ENCODE results near the gene ABCA6.

Gene ABCA6

GRCh38 chr17:69142175-69142802 lies 594 bp upstream of the ABCA6 start:
- H3K27me3 ChIP-seq (ENCODE audit: insufficient read depth, insufficient read length), result no peaks in the 10 kb centered on the region

DNA sequence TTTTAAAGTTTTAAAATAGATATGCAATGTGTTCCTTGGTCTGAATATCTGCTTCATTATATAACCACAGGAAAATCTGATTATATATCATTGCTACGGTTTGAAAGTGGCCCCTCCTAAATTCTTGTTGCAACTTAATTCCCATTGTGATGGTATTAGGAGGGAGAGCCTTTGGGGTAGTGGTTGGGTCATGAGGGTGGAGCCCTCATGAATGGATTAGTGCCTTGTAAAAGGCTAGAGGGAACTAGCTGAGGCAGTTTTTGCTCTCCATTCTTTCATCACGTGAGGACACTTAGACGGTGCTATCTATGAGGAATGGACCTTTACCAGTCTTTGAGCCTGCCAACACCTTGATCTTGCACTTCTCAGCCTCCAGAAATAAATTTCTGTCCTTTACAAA lies 7.6 kb downstream of the ABCA6 start:
- Histone ChIP-seq H3K4me3 (ENCODE audit: insufficient read length, low read depth) (no peak overlapping the region), H3K9ac (ENCODE audit: insufficient read length, low read depth) (no peak overlapping the region), H3K9me3 (ENCODE audit: insufficient read depth, low read length) (no peaks in the 10 kb centered on the region), H3K36me3 (ENCODE audit: insufficient read depth, insufficient read length, low read length) (no peaks in the 10 kb centered on the region), H3K4me1 (ENCODE audit: insufficient read depth, insufficient read length) (no peaks in the 10 kb centered on the region), H3K27me3 (ENCODE audit: insufficient read depth, insufficient read length) (no peaks in the 10 kb centered on the region)
- TF ChIP-seq ZNF274 (IDR thresholded peaks at IDR 0.05; ENCODE audit: low read depth, low read length) (no peak), YY1 (IDR thresholded peaks at IDR 0.05; ENCODE audit: insufficient read depth, insufficient read length) (no peak), SUZ12 (IDR thresholded peaks at IDR 0.05; ENCODE audit: extremely low read depth, insufficient read depth, insufficient read length) (no peak)
- DNase-seq (ENCODE audit: low read depth, low spot score), result no peak

More at GRCh38 chr17:69142175-69142802, 594 bp upstream of the ABCA6 start:
- no peaks in the 10 kb centered on the region for H3K36me3 ChIP-seq (ENCODE audit: insufficient read depth, insufficient read length, low read length)
- no peaks in the 10 kb centered on the region for H3K9me3 ChIP-seq (ENCODE audit: insufficient read depth, low read length)
- H3K4me1 ChIP-seq (ENCODE audit: insufficient read depth, insufficient read length), result no peaks in the 10 kb centered on the region
- H3K4me3 ChIP-seq (ENCODE audit: insufficient read length, low read depth), result no peak overlapping the region
- no peak for DNase-seq (ENCODE audit: low read depth, low spot score)
- TF ChIP-seq SUZ12 (IDR thresholded peaks at IDR 0.05; ENCODE audit: extremely low read depth, insufficient read depth, insufficient read length) (no peak), YY1 (IDR thresholded peaks at IDR 0.05; ENCODE audit: insufficient read depth, insufficient read length) (no peak), ZNF274 (IDR thresholded peaks at IDR 0.05; ENCODE audit: low read depth, low read length) (no peak)
- no peak overlapping the region for H3K9ac ChIP-seq (ENCODE audit: insufficient read length, low read depth)

GRCh38 chr17:69130627-69131296 lies 10.9 kb downstream of the ABCA6 start:
- no peaks in the 10 kb centered on the region for H3K4me1 ChIP-seq (ENCODE audit: insufficient read depth, insufficient read length)
- no peak overlapping the region for H3K4me3 ChIP-seq (ENCODE audit: insufficient read length, low read depth)
- no peak overlapping the region for H3K9ac ChIP-seq (ENCODE audit: insufficient read length, low read depth)
- TF ChIP-seq YY1 (IDR thresholded peaks at IDR 0.05; ENCODE audit: insufficient read depth, insufficient read length) (no peak), ZNF274 (IDR thresholded peaks at IDR 0.05; ENCODE audit: low read depth, low read length) (no peak), SUZ12 (IDR thresholded peaks at IDR 0.05; ENCODE audit: extremely low read depth, insufficient read depth, insufficient read length) (no peak)
- H3K9me3 ChIP-seq (ENCODE audit: insufficient read depth, low read length), result no peaks in the 10 kb centered on the region
- H3K27me3 ChIP-seq (ENCODE audit: insufficient read depth, insufficient read length), result no peaks in the 10 kb centered on the region
- DNase-seq (ENCODE audit: low read depth, low spot score), result no peak
- no peaks in the 10 kb centered on the region for H3K36me3 ChIP-seq (ENCODE audit: insufficient read depth, insufficient read length, low read length)

- Histone ChIP-seq H3K27me3 (ENCODE audit: insufficient read depth, insufficient read length) (no peaks in the 10 kb centered on the region), H3K36me3 (ENCODE audit: insufficient read depth, insufficient read length, low read length) (no peaks in the 10 kb centered on the region), H3K9me3 (ENCODE audit: insufficient read depth, low read length) (no peaks in the 10 kb centered on the region), H3K9ac (ENCODE audit: insufficient read length, low read depth) (no peak overlapping the region), H3K4me1 (ENCODE audit: insufficient read depth, insufficient read length) (no peaks in the 10 kb centered on the region), H3K4me3 (ENCODE audit: insufficient read length, low read depth) (no peak overlapping the region)
- no peak for DNase-seq (ENCODE audit: low read depth, low spot score)
- TF ChIP-seq YY1 (IDR thresholded peaks at IDR 0.05; ENCODE audit: insufficient read depth, insufficient read length) (no peak), ZNF274 (IDR thresholded peaks at IDR 0.05; ENCODE audit: low read depth, low read length) (no peak), SUZ12 (IDR thresholded peaks at IDR 0.05; ENCODE audit: extremely low read depth, insufficient read depth, insufficient read length) (no peak)
Observed at GRCh38 chr17:69123626-69124025, 18.1 kb downstream of the ABCA6 start.

- Histone ChIP-seq H3K36me3 (ENCODE audit: insufficient read depth, insufficient read length, low read length) (no peaks in the 10 kb centered on the region), H3K4me1 (ENCODE audit: insufficient read depth, insufficient read length) (no peaks in the 10 kb centered on the region)
- no peak for TF ChIP-seq YY1 (IDR thresholded peaks at IDR 0.05; ENCODE audit: insufficient read depth, insufficient read length)
- TF ChIP-seq ZNF274 (IDR thresholded peaks at IDR 0.05; ENCODE audit: low read depth, low read length), result no peak
- no peak for TF ChIP-seq SUZ12 (IDR thresholded peaks at IDR 0.05; ENCODE audit: extremely low read depth, insufficient read depth, insufficient read length)
Observed at GRCh38 chr17:69122065-69122464, 19.6 kb downstream of the ABCA6 start.

DNA sequence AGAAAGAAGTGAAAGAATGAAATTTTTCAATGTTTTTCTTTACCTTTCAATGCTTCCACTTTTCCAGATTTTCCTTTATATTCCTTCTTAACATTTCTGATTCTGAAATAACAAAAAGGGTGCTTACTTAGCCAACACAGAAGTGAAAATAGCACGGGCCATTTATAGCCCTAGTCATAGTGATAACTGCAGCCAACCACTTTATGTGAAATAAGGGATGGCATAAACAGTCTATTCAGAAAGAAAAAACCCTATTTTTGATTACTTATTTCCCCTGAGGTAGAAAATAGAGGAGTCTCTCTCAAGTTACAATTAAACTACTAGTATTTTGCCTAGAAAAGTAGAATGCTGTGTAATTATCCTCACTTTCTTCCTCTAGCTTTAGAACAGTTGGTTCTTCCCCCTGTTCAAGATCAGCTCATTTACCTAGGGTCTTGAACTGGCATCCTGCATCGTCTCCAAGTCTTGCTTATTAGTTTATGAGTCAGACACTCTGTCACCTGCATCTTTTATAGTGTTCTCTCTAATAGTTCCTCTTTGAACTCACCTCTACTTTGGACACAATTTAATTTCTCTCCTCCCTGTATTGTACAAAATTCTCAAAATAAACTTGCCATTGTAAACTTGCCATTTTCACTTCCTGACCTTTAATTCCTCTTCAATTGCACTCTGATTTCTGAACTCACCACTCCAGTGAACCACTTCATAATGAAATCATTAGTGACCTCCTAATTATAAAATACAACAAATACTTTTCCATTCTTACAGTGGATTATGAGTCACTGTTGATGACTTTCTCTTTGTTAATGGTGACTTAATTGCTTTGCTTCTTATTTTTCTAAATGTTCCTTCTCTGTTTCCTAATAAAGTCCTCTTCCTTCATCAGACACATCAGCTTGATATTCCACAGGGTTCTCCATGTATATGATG lies 23.6 kb downstream of the ABCA6 start:
- Histone ChIP-seq H3K27me3 (ENCODE audit: insufficient read depth, insufficient read length) (no peaks in the 10 kb centered on the region), H3K4me1 (ENCODE audit: insufficient read depth, insufficient read length) (no peaks in the 10 kb centered on the region), H3K36me3 (ENCODE audit: insufficient read depth, insufficient read length, low read length) (no peaks in the 10 kb centered on the region), H3K4me3 (ENCODE audit: insufficient read length, low read depth) (no peak overlapping the region), H3K9ac (ENCODE audit: insufficient read length, low read depth) (no peak overlapping the region), H3K9me3 (ENCODE audit: insufficient read depth, low read length) (no peaks in the 10 kb centered on the region)
- DNase-seq (ENCODE audit: low read depth, low spot score), result no peak
- TF ChIP-seq ZNF274 (IDR thresholded peaks at IDR 0.05; ENCODE audit: low read depth, low read length) (no peak), SUZ12 (IDR thresholded peaks at IDR 0.05; ENCODE audit: extremely low read depth, insufficient read depth, insufficient read length) (no peak), YY1 (IDR thresholded peaks at IDR 0.05; ENCODE audit: insufficient read depth, insufficient read length) (no peak)

More at GRCh38 chr17:69122065-69122464, 19.6 kb downstream of the ABCA6 start:
- no peaks in the 10 kb centered on the region for H3K27me3 ChIP-seq (ENCODE audit: insufficient read depth, insufficient read length)
- no peak for DNase-seq (ENCODE audit: low read depth, low spot score)
- H3K9ac ChIP-seq (ENCODE audit: insufficient read length, low read depth), result no peak overlapping the region
- no peak overlapping the region for H3K4me3 ChIP-seq (ENCODE audit: insufficient read length, low read depth)
- H3K9me3 ChIP-seq (ENCODE audit: insufficient read depth, low read length), result no peaks in the 10 kb centered on the region
